ENCODE results near the gene FAM20C.

FAM20C gene

DNA sequence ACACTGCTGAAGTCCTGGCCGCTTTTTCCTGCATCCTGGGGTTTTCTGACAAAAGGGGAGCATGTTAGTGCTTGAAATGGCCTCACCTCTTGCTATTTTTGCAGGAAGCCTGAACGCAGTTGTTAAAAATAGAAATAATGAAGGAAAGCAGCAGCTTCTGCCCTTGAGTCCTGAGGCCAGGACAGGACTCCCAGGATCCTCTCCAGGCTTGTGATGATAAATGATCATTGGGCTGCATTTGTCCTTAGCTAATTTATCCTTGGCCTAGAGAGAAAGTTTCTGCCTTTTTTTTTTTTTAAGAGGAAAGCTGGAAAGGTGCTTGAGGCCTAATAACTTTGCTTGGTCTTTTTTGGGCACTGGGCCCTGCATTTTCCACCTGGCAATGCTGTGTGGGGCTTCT lies 17.7 kb upstream of the FAM20C start:
- H3K4me3 ChIP-seq (ENCODE audit: low read depth, low read length), result no peak overlapping the region
- in situ Hi-C loops (cut with HindIII; ENCODE audit: low sequenced_read_pairs), result no loop called here
- no peak for DNase-seq (ENCODE audit: low read depth, low spot score)
- TF ChIP-seq, protein P1, sequence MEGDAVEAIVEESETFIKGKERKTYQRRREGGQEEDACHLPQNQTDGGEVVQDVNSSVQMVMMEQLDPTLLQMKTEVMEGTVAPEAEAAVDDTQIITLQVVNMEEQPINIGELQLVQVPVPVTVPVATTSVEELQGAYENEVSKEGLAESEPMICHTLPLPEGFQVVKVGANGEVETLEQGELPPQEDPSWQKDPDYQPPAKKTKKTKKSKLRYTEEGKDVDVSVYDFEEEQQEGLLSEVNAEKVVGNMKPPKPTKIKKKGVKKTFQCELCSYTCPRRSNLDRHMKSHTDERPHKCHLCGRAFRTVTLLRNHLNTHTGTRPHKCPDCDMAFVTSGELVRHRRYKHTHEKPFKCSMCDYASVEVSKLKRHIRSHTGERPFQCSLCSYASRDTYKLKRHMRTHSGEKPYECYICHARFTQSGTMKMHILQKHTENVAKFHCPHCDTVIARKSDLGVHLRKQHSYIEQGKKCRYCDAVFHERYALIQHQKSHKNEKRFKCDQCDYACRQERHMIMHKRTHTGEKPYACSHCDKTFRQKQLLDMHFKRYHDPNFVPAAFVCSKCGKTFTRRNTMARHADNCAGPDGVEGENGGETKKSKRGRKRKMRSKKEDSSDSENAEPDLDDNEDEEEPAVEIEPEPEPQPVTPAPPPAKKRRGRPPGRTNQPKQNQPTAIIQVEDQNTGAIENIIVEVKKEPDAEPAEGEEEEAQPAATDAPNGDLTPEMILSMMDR (IDR thresholded peaks at IDR 0.05; ENCODE audit: low read depth, low read length), result no peak

DNA sequence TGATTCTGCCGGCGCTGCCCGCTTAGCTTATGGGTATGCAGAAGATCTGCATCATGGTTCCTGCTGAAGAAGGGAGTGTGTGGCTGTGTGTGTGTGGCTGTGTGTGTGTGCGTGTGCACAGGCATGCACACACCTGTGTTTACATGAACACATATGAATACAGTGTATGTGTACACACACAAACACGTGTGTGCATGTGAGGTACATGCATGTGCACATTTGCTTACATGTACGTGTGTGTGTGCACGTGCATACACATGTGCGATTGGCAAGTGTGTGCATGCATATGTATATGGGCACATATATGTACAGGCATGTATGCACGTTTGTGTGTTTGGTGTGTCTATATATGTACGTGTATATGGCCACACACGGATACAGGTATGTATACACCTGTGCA lies 16.4 kb upstream of the FAM20C start:
- TF ChIP-seq, protein P1 (IDR thresholded peaks at IDR 0.05; ENCODE audit: low read depth, low read length), result no peak
- in situ Hi-C loops (cut with HindIII; ENCODE audit: low sequenced_read_pairs), result no loop called here
- DNase-seq (ENCODE audit: low read depth, low spot score), result no peak
- no peak overlapping the region for H3K4me3 ChIP-seq (ENCODE audit: low read depth, low read length)

DNA sequence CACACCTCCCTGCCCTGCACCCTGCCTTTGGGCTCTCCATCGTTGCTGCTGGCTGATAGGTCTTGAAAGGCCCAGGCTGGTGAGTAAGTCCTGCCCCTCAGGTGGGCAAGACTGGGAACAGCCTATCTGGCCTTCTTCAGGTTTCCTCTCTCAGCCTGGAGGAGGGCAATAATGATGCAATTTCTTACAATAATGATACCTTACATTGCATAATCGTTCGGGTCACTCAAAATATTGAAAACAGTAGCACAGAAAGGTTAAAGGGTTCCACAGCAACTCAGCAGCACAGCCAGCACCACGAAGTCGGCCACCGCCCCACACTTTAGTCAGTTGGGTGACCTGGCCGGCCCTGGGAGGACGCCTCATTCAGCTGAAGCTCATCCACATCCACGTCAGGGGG lies 16.0 kb upstream of the FAM20C start:
- no peak overlapping the region for H3K4me3 ChIP-seq (ENCODE audit: low read depth, low read length)
- TF ChIP-seq, protein P1 (IDR thresholded peaks at IDR 0.05; ENCODE audit: low read depth, low read length), result no peak
- in situ Hi-C loops (cut with HindIII; ENCODE audit: low sequenced_read_pairs), result no loop called here
- no peak for DNase-seq (ENCODE audit: low read depth, low spot score)

DNA sequence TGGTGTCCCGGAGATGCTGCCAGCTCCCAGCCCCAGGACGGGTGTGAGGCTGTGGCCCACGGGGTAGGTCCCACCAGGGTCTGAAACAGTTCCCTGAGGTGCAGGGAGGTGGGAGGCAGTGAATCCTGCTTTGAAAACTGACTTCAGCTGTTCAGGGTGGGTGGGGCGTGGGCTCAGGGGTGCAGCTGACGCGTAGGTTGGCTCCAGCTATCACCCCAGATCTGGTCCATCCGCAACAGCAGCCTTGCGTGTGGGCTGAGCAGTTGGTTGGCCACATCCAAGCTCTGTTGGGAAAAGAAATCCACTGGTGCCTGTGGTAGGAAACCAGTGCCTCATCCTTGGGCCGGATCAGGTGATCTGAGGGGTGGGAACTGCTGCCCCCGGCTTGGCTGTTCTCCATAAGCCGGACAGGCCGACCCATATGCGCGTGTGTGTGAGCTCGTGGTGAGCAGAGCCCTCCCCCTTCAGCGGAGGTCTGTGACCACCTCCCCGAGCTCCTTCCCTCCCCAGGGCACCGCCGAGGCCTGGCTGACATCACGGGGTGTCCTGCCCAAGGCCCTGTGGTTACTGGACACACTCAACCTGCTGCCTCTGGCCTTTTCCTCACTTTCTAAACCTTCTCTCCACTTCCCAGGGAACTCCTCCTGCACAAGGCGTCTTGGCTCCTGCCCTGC lies 15.4 kb upstream of the FAM20C start:
- no peak for DNase-seq (ENCODE audit: low read depth, low spot score)
- TF ChIP-seq, protein P1 (IDR thresholded peaks at IDR 0.05; ENCODE audit: low read depth, low read length), result no peak
- no peak overlapping the region for H3K4me3 ChIP-seq (ENCODE audit: low read depth, low read length)
- in situ Hi-C loops (cut with HindIII; ENCODE audit: low sequenced_read_pairs), result no loop called here

DNA sequence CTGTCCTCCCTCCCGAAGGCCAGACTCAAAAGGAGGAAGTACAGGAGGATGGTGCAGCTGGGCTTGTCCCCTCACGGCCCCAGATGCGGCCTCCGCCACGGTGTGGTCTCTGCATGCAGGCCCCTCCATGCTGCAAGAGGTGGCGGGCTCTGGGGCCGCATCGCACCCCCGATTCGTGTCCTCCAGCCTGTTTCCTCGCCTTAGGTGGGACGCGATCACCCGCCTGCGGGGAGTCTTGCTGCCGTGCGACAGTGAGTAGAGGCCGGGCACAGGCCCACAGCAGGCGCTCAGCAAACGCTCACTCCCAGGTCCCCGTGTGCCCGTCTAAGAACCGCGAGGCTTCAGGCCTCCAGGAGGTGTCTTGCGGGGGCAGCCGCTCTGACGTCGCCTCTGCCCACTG lies 13.9 kb upstream of the FAM20C start:
- no peak overlapping the region for H3K4me3 ChIP-seq (ENCODE audit: low read depth, low read length)
- in situ Hi-C loops (cut with HindIII; ENCODE audit: low sequenced_read_pairs), result no loop called here
- TF ChIP-seq, protein P1 (IDR thresholded peaks at IDR 0.05; ENCODE audit: low read depth, low read length), result no peak
- no peak for DNase-seq (ENCODE audit: low read depth, low spot score)

DNA sequence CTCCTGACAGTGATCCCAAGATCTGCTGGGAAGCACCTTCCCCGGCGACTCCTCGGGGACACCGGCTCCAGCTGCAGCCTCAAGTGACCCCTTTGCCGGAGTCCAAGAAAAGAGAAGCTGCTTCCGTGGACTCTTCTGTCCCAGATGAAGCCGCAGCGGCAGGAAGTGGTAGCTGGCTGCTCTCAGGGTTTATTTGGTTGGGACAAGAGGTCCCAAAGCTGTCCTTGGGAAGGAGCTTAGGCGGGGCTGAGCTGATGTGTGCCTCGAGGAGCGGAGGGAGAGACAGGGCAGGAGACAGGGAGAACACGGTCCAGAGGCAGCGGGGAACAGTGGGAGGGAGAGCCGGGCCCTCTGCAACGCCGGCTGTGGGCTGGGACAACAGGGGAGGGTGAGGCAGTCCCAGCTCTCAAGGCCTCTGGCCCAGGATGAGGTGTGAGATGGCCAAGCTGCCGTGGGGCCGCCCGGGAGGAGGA lies 13.1 kb upstream of the FAM20C start:
- H3K4me3 ChIP-seq (ENCODE audit: low read depth, low read length), result no peak overlapping the region
- in situ Hi-C loops (cut with HindIII; ENCODE audit: low sequenced_read_pairs), result no loop called here
- TF ChIP-seq, protein P1 (IDR thresholded peaks at IDR 0.05; ENCODE audit: low read depth, low read length), result no peak
- DNase-seq (ENCODE audit: low read depth, low spot score), result no peak
